Body of pancreas (tissue), 4 donors: Measurements from ENCODE around the gene RTN4IP1. TPM values are rescaled to one million over a fixed set of nuclear protein-coding genes. Genes with fewer than 3 reads are reported as not detected.
A peak's percentile ranks its signal among the peaks of the same experiment; 100 is the strongest.

Source experiments
- ATAC-seq: fragments of 150-250 bp; one replicate; pipeline ENCODE4 v1.9.1; 2016
- DNase-seq, 4 donors: peaks; one replicate each; pipeline ENCODE4 v3.0.0-alpha.2; 2019
- H3K27ac ChIP-seq, 4 donors: fragments of 200-600 bp; sonication (generic); 1 replicate in 3 of 4; 2 replicates in 1 of 4; pipeline versions ENCODE4 v1.5.1 to v1.6.1; 2016 to 2019; ENCODE audit warnings: mild to moderate bottlenecking in 1 of 4, mixed read lengths in 1 of 4, moderate library complexity in 1 of 4
- H3K27me3 ChIP-seq, 2 donors: fragments of 200-600 bp; sonication (generic); one replicate each; pipeline ENCODE4 v1.6.0; 2016; ENCODE audit warnings: mild to moderate bottlenecking in 1 of 2
- H3K36me3 ChIP-seq, 2 donors: fragments of 200-600 bp; sonication (generic); replicated peaks in 1 of 2; 2 replicates each; pipeline ENCODE4 v1.5.1; 2016; ENCODE audit warnings: low read depth in 2 of 2; ENCODE audit not compliant: insufficient read depth in 1 of 2
- H3K4me1 ChIP-seq: fragments of 200-600 bp; sonication (generic); one replicate; pipeline ENCODE4 v1.6.0; 2016
- H3K4me3 ChIP-seq, 2 donors: fragments of 200-600 bp; sonication (generic); 1 replicate in 1 of 2; 2 replicates in 1 of 2; pipeline ENCODE4 v1.5.1; 2016 to 2019
- H3K9me3 ChIP-seq, 3 donors: fragments of 200-600 bp; sonication (generic); 1 replicate in 2 of 3; 2 replicates in 1 of 3; pipeline ENCODE4 v1.5.1; 2016
- POLR2A ChIP-seq, 3 donors: fragments of 450-650 bp; IDR thresholded peaks; one replicate each; pipeline ENCODE4 v1.6.1; 2016; ENCODE audit warnings: antibody characterized with exemption in 3 of 3, mild to moderate bottlenecking in 2 of 3
- WGBS, 2 donors: methylation state at CpG; one replicate each; pipeline ENCODE4 v1.1.5; 2017; 5-methylcytosine and 5-hydroxymethylcytosine counted together
- intact Hi-C: fragments of 100-400 bp; cut with DNase I; formaldehyde crosslinking; loops from one replicate; pipeline ENCODE4 v1.15.1; 2023
- total RNA-seq, 2 donors: library from RNA; depleted of rRNA; stranded (reverse); fragments of >200 nt; gene quantifications; one replicate each; pipeline ENCODE4 v1.1.0, GENCODE V29; 2016
- TF ChIP-seq, protein P1 (sequence below), 7 experiments: fragments of 450-650 bp in 4 of 7; fragments of 200-600 bp in 3 of 7; sonication (generic) in 3 of 7; IDR thresholded peaks; one replicate each; pipeline ENCODE4 v1.5.1; 2016 to 2019; ENCODE audit warnings: antibody characterized with exemption in 7 of 7

The RTN4IP1 gene
- total RNA-seq, 2 donors from 2014 or later: 3.6 to 4.0 TPM

GRCh38 chr6:106547601-106548453 lies 81.5 kb downstream of the RTN4IP1 start:
- peak in 1 of 4 donors; percentile 15 for DNase-seq
- peak overlapping the region in 2 of 4 donors; percentile 5 to 71 for H3K27ac ChIP-seq
- no peaks in the 10 kb centered on the region for H3K9me3 ChIP-seq

DNA sequence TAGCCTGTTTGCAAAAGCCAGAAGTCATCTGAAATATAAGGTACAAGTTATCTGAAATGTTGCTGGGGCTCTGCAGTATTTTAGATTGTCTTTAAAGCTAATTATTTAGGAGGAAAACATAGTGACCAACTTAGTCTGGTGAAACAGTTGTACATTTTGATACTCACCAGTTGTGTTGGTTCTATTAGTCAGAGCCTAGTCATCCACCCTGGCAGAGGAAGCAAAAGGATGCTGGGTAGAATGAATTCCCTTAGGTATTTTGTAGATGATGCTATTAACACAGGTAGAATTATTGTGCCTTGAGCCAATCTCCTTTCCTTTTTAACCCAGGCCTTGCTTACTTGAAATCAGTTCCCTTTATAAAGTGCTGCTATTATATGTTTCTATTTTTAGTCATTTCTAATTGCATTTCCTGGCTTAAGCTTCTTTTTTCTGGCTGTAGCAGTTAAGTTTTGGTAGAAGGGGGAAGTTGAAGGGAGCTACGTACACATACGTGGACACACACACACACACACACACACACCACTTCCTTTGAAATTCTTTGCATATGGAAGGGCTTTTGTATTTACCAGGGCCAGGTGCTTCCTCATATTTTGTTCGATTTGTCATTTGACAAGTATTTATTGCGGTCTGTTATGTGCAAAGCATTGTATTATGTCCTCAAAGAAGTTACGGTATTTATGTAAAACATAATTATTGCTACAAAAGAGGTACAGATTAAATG lies 82.4 kb downstream of the RTN4IP1 start:
- intact Hi-C loops: no loop called here
- ATAC-seq (peak; percentile 40), DNase-seq (no peak)
- H3K36me3 ChIP-seq: no peaks in the 10 kb centered on the region
- peak overlapping the region in 3 of 4 donors; percentile 24 to 71 (median 38) for H3K27ac ChIP-seq
- no peaks in the 10 kb centered on the region for H3K4me1 ChIP-seq
- H3K4me3 ChIP-seq: no peak overlapping the region
- no peaks in the 10 kb centered on the region for H3K27me3 ChIP-seq
- TF ChIP-seq POLR2A (IDR thresholded peaks at IDR 0.05): no peak
- TF ChIP-seq, protein P1, sequence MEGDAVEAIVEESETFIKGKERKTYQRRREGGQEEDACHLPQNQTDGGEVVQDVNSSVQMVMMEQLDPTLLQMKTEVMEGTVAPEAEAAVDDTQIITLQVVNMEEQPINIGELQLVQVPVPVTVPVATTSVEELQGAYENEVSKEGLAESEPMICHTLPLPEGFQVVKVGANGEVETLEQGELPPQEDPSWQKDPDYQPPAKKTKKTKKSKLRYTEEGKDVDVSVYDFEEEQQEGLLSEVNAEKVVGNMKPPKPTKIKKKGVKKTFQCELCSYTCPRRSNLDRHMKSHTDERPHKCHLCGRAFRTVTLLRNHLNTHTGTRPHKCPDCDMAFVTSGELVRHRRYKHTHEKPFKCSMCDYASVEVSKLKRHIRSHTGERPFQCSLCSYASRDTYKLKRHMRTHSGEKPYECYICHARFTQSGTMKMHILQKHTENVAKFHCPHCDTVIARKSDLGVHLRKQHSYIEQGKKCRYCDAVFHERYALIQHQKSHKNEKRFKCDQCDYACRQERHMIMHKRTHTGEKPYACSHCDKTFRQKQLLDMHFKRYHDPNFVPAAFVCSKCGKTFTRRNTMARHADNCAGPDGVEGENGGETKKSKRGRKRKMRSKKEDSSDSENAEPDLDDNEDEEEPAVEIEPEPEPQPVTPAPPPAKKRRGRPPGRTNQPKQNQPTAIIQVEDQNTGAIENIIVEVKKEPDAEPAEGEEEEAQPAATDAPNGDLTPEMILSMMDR (IDR thresholded peaks at IDR 0.05): no peak
- 30 to 33% methylated on average over 5 of the region's 5 CpGs for WGBS, 2 donors
- H3K9me3 ChIP-seq: no peaks in the 10 kb centered on the region

More at GRCh38 chr6:106547601-106548453, 81.5 kb downstream of the RTN4IP1 start:
- ATAC-seq: no peak
- no peak for TF ChIP-seq POLR2A (IDR thresholded peaks at IDR 0.05)
- TF ChIP-seq, protein P1 (IDR thresholded peaks at IDR 0.05): peak in 1 of 7 experiments; percentile 5
- no peak overlapping the region for H3K4me3 ChIP-seq
- intact Hi-C loops: no loop called here
- no peaks in the 10 kb centered on the region for H3K27me3 ChIP-seq
- H3K36me3 ChIP-seq: no peaks in the 10 kb centered on the region
- H3K4me1 ChIP-seq: no peaks in the 10 kb centered on the region
- 33 to 36% methylated on average over 6 of the region's 6 CpGs for WGBS, 2 donors

DNA sequence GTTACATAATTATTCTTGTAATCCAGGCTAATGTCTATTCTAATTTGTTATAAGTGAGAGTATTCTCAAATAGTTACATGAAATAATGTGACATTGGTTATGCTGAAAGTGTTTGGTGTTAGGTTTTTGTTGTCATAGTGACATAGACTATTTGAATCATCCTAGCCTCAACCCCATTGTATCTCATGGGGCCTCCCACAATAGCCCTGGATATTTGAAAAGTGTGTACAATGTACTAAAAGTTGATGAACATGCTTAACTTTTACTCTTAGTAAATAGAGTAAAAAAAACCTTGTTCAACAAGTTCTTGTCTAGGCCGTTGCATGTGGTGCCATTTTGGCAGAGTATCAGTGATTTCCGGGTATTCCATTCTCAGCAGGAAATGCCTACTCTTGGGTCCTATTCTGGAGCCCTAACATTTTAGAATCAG lies 83.0 kb downstream of the RTN4IP1 start:
- Histone ChIP-seq H3K4me1 (no peaks in the 10 kb centered on the region), H3K27me3 (no peaks in the 10 kb centered on the region), H3K9me3 (no peaks in the 10 kb centered on the region), H3K36me3 (no peaks in the 10 kb centered on the region), H3K4me3 (no peak overlapping the region), H3K27ac (peak overlapping the region in 3 of 4 donors; percentile 24 to 71 (median 38))
- ATAC-seq: peak; percentile 18
- intact Hi-C loops: no loop called here
- TF ChIP-seq, protein P1 (IDR thresholded peaks at IDR 0.05): no peak
- TF ChIP-seq POLR2A (IDR thresholded peaks at IDR 0.05): no peak
- no peak for DNase-seq
- 33 to 35% methylated on average over 2 of the region's 2 CpGs for WGBS, 2 donors

GRCh38 chr6:106540907-106541306 lies 88.4 kb downstream of the RTN4IP1 start:
- no peak for ATAC-seq
- Histone ChIP-seq H3K4me3 (no peak overlapping the region), H3K27ac (no peak overlapping the region), H3K9me3 (no peaks in the 10 kb centered on the region), H3K36me3 (no peaks in the 10 kb centered on the region), H3K27me3 (no peaks in the 10 kb centered on the region), H3K4me1 (no peaks in the 10 kb centered on the region)
- TF ChIP-seq POLR2A (IDR thresholded peaks at IDR 0.05): no peak
- TF ChIP-seq, protein P1 (IDR thresholded peaks at IDR 0.05): no peak
- intact Hi-C loops: no loop called here
- DNase-seq: no peak
- WGBS, 2 donors: 84 to 90% methylated on average over 6 of the region's 6 CpGs
